ENCODE results near the gene EWSR1.

DNA sequence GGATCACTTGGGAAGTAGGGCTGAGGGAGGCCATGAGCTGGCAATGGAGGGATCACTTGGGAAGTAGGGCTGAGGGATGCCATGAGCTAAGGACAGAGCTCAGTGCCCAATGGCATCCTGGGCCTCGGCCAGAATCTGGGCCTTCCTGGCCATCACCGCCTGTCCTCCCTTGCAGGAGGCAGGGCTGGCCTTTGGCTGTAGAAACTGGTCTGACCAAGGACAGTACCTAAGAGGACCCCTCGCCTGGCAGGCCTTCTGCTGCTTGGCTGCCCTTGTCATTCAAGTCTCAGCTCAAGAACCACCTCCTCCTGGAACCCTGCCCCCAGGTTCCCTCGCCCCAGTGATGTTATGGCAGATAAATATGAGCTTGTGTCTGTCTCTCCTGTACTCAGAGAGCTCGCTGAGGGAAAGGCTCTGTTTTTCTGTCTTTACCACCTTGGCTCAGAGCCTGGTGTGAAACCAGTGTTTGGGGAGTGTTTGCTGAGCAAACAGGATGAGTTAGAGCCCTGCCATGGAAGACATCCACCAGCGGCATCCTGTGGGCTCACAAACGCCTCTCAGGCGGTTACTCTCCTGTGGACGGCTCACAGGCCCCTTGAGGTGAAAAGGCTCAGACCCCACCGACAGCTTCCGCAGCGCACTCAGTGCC lies 66.8 kb downstream of the EWSR1 start:
- TF ChIP-seq, protein P1, sequence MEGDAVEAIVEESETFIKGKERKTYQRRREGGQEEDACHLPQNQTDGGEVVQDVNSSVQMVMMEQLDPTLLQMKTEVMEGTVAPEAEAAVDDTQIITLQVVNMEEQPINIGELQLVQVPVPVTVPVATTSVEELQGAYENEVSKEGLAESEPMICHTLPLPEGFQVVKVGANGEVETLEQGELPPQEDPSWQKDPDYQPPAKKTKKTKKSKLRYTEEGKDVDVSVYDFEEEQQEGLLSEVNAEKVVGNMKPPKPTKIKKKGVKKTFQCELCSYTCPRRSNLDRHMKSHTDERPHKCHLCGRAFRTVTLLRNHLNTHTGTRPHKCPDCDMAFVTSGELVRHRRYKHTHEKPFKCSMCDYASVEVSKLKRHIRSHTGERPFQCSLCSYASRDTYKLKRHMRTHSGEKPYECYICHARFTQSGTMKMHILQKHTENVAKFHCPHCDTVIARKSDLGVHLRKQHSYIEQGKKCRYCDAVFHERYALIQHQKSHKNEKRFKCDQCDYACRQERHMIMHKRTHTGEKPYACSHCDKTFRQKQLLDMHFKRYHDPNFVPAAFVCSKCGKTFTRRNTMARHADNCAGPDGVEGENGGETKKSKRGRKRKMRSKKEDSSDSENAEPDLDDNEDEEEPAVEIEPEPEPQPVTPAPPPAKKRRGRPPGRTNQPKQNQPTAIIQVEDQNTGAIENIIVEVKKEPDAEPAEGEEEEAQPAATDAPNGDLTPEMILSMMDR (IDR thresholded peaks at IDR 0.05) = no peak
- no peak for TF ChIP-seq POLR2A (IDR thresholded peaks at IDR 0.05; ENCODE audit: low read depth)
- no peak for TF ChIP-seq EP300 (IDR thresholded peaks at IDR 0.05)
